ENCODE data around the gene MFRP.

- no peak for TF ChIP-seq POLR2A (IDR thresholded peaks at IDR 0.05; ENCODE audit: extremely low read depth, insufficient read length)
- no peak for TF ChIP-seq MAX (IDR thresholded peaks at IDR 0.05; ENCODE audit: low read depth, low read length)
- TF ChIP-seq MYC (IDR thresholded peaks at IDR 0.05; ENCODE audit: low read depth, low read length): no peak
- no peak for TF ChIP-seq CTCF (IDR thresholded peaks at IDR 0.05; ENCODE audit: low read depth, low read length)
These were observed 22.3 kb downstream of the MFRP start for GRCh38 chr11:119324189-119324588.

Data from NB4 (cell line).